RCC 7860 (cell line): ENCODE data around the gene SLC6A17.

ENCODE experiments used
- DNase-seq: peaks from one replicate; pipeline ENCODE4 v3.0.0-alpha.2; 2015; ENCODE audit warnings: low spot score
- FAIRE-seq: peaks from 2 replicates; lab custom pipeline; 2012; peaks lifted over from hg19 to GRCh38; lab: Jason Lieb, UNC

The SLC6A17 gene

GRCh38 chr1:110198746-110199145, 48.5 kb downstream of the SLC6A17 start:
- FAIRE-seq (no peak), DNase-seq (no peak)

DNA sequence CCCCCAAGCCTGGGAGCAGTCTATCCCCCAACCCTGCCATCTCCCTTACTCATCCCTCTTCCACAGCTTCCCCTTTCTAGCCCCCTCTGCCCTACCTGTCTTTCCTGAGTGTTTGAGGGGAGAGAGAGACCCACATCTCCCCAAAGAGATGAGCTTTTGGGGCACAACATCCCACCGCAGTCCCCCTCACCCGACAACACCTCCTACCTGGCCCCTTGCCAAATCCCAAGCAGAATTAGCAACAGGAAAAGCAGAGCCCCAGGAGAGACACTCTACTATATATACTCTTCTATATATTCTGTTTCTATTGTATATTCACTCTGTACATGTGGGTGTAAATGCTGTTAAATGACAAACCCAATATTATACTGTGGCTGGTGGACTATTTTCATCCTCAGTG, 49.9 kb downstream of the SLC6A17 start:
- FAIRE-seq (no peak), DNase-seq (no peak)

DNA sequence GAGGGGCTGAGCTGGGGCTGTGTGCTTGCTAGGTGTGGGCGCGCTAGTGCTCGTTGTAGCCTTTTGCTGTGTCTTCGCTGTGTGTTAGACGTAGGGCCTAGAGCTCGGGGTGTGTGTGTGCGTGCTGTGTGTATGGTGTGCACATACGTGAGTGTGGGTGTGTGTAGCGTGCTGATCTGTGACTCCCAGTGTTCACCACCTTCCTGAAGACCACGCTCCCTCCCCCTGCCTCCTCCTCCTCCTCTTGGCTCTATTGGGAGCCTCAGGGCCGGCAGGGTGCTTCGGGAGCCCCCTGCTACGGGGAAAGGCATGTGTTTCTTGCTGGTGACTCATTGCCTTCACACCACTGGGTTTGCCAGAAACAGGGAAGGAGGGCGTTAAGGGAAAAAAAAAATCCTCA, 50.4 kb downstream of the SLC6A17 start:
- FAIRE-seq (no peak), DNase-seq (no peak)

DNA sequence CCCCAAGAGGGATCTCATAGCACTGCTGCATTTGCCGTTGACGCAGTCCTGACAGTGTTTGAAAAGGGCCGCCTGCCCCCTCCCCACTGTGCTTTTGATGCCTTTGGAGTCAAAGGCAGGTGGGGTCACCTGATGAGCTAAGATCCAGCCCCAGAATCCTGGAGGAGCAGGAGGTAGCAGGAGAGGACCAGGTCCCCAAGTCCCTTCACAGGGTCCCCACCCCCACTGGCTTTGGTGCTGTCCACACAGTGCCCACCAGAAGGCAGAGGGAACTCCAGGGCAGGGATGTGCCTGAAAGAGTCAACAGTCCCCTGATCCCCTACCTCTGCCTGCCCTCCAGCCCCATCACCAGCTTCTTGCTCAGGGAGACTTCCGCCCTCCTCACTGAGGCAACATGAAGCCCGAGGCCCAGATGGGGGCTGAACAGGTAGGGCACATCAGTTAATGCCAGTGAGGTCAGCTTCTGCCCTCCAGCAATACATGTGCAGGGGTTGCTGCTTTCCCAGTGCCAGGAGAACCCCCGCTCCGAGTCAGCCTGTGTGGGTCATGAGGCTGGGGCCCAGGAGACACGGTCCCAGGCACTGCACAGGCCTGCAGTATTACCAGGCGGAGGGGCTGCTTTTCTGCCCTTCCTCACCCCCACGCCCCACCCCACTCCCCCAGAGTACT, 51.0 kb downstream of the SLC6A17 start:
- FAIRE-seq: no peak
- DNase-seq: no peak

DNA sequence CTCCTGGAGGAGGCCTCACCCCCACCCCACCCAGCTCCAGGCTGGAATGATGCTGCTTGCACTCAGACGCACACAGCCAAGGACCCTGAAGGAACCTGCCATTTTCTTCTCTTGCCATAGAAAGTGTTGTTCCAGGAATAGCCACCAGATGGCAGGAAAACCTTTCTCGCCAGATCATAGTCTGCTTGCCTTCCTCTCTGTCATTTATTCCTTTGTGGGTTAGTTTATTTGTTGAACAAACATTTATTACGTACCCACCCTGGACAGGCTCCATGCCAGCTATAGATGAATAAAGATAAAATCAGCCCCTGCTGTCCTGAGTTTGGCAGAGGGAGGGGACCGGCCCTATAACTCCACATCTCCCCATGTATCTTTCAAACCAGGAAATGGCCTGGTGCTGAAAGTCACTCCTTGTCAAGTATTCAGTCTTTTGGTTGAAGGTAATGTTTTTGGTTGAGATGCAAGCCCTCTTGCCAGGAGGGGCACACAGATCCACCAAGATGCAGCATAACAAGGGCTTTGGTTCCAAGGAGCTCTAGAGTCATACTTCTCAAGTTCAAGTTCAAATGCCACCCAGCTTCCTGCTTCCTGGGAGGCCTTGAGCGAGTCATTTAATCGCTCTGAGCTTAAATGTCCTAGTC, 52.8 kb downstream of the SLC6A17 start:
- FAIRE-seq (no peak), DNase-seq (peak; percentile 39)

DNA sequence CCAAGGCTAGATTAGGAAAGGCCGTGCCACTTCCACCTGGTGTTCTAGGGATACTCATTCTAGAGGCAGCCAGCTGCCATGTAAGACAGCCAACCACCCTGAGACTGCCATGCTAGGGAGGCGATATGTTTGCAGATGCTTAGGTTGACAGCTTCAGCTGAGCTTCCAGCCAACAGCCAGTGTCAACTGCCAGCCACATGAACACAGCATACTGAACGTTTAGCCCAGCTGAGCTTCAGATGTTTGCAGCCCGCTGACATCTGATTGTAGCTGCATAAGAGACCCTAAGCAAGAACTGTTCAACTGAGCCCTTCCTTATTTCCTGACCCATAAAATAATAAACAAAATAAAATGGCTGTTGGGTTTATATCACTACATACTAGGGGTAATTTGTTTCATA, 54.9 kb downstream of the SLC6A17 start:
- no peak for DNase-seq
- FAIRE-seq: no peak

- DNase-seq (no peak), FAIRE-seq (no peak)
These were observed 55.4 kb downstream of the SLC6A17 start for GRCh38 chr1:110205591-110206155.

DNA sequence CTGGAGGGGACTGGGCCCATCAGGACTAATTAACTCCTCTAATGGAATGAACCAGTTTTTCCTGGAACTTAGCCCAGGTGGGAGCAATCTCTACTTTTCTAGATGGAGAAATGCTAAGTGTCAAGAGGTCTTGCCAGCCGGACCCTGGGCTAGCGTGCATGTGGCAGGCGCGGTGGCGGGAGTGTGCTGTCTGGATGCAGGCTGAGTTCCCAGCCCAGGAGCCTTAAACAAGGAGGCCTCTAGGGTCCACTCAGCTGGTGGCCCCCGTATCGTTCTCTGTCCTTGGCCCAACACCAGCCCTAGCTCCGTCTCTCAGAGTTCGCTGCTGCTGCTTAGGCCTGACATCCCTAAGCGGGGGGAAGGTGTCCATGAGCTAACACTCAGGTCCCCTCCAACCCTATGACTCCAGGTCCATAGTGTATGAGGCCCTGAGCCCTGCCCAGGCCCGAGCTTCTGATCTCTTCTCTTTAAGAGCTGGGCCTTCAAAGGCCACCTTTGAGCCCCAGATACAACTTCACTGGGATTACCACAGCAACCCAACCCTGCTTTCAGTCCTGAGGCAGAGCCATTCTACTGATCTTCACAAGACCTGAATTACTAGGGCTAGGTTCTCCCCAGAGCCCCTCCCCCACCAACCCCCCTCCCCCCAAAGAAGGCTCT, 56.1 kb downstream of the SLC6A17 start:
- no peak for FAIRE-seq
- DNase-seq: no peak

DNA sequence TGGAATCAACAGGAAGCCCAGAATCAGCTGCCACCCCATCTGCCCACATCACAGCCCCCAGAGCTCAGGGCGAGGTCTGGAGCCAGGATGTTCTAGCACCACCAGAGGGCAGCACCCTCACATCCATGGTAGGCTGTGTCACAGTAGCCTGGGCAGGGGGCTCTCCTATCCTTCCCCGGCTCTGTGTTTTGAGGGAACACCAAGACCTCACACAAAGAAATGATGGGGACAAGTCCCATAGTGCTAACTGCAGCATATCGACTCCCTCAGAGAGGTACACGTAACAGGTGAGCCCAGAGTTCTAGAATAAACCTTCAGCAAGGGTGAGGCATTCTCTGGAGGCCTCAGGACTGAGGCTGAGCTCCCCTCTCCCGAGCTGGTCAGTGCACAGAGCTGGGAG, 57.5 kb downstream of the SLC6A17 start:
- DNase-seq (no peak), FAIRE-seq (no peak)

DNA sequence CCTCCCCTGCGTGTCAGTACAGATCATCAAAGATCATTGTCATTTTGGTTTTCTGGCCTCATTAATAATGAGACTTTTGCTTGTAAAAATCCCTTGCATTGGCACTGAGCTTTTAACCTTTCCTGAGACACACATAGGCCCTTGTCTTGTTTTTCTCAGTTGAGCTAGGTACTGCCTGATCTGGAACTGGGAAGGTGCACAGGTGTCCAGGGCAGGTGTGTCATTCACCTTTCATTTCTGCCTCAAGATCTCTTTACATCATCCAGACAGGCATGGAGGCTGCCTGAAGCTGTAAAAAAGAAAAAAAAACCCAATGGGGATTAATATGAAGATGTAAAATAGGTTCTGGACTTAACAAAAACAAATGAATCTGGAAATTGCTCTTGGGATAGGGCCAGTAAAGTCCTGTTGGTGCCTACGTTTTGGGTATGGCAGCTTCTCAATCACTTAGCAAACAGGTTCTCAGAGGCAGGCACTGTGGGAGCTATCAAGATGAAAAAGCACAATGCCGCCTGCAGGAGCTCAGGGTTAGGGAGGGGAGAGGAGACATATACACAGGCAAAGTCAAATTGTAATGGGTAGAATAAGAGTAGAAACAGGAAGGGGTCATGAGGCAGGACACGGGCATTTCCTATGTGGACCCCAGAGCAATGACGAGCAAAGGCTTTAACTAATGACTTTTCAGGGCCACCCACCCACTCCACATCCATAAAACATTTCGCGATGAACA, 58.8 kb downstream of the SLC6A17 start:
- FAIRE-seq (no peak), DNase-seq (no peak)

GRCh38 chr1:110209715-110210603, 59.7 kb downstream of the SLC6A17 start, which contains the start of gene KCNC4:
Gene KCNC4, plus strand, starts transcription at chr1:110210314. Its CDS starts 1,186 bp downstream, at chr1:110211500.
- DNase-seq (peak; percentile 46), FAIRE-seq (no peak)

DNA sequence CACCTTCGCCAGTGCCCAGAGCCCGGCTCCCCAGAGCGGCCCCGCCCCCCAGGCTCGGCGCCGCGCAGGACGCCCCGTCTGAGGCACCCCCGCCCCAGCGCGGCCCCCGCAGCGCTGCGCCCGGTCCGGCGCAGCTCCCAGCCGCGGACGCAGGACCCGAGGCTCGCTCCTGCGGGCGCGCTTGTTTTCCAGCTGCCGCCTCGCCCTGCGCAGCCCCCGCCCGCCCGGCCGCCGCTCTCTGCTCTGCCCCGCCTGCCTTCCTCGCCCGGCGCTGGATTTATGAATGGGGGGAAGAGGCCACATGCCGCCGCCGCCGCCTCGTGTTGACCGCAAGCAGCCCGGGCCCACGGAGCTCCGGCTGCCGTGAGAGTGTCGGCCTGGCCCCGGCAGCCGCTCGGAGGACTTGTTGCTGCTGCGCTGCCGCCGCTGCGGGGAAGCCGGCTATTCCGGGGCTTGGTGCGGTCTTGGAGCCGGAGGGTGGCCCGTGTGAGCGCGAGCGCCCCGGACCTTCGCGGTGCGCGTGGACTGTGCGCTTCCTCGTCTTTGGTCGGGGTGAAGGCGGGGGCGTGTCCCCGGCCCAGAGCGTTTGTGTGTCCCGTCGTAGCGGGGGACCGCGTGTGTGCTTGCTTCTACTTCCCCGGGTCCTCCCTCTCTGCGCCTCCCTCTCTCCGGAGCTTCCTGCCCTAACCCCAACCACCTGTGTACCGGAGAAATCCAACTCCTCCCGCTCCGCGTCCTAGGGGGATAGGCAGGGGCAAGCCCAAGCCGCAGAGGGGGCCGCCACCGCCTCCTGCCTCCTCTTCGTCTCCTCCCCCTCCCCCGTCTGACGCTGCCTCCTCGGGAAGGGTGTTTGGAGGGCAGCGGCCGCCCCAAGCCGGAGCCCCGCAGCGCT, 60.6 kb downstream of the SLC6A17 start:
- FAIRE-seq: no peak

GRCh38 chr1:110211496-110212168, 61.3 kb downstream of the SLC6A17 start:
- FAIRE-seq (no peak), DNase-seq (no peak)

More for the DNA sequence above, 60.6 kb downstream of the SLC6A17 start:
- DNase-seq: no peak

GRCh38 chr1:110212169-110213142, 62.2 kb downstream of the SLC6A17 start:
- FAIRE-seq (no peak), DNase-seq (no peak)

DNA sequence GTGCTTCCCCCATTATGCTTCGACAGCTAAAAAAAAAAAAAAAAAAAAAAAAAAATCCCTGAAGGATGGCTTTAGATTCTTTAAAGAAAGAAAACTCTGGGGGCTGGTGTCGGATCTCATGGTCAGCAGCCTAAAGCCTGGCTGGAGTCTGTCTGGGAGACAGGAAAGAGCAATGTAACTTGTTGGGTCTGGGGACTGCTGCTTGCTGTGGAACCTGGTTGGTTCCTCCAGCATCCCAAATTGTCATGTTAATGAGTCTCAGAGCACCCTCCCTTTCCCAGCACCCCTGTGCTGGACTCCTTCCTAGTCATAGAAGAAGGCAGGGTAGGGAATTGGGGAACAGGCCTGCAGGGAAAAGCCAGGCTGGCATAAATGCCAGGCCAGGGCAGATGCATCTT, 62.8 kb downstream of the SLC6A17 start:
- DNase-seq: no peak
- no peak for FAIRE-seq

DNA sequence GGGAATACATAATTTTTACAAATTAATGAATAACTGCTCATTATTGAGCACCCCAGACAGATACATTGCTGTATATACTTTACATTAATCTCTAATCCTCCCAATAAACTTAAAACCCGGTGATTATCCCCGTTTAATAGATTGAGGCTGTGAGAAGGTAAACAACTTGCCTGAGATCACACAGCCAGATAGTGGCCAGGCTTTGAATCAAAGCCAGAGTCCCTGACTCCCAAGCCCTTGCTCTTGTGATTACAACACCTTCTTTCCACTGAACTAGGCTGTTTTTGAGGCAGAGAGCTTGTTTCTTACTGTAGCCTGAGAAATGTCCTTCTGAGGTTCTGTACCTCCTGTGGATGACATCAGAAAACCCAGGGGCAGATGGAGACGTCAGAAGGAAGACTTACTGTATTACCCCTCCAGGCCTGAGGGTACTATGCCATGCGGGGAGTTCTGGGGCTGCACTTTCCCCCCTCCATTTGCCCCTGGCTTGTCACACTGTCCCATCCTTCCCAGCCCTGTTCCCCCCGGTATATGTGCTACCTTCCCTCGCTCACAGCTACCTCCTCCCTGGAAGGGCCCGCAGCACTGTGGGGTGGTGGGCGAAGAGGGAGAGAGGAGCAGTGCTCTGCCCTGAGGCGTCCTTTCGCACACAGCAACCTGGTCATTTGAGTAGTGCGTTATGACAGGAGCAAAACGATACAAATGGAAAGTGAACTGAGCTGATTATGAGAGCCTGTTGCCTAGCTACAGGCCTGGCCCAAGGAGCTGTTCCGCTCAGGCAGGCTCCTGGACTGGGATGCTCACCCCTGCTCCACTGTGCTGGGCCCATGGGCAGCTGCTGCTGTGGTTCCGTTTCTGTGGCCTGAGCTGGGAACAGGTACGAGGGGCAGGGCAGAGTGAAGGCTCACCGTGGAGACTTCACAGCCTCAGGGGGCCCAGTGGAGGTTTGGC, 64.4 kb downstream of the SLC6A17 start:
- DNase-seq (no peak), FAIRE-seq (no peak)
